ENCODE measurements around the gene TENT5C. TPM values are rescaled to one million over a fixed set of nuclear protein-coding genes. Genes with fewer than 3 reads are reported as not detected.
"Not testable (repeated sequence)": the region's sequence is repeated elsewhere in the genome, so short reads cannot be mapped to it uniquely, and the experiment has no call there.

Gene TENT5C
- total RNA-seq = 42.5 TPM

DNA sequence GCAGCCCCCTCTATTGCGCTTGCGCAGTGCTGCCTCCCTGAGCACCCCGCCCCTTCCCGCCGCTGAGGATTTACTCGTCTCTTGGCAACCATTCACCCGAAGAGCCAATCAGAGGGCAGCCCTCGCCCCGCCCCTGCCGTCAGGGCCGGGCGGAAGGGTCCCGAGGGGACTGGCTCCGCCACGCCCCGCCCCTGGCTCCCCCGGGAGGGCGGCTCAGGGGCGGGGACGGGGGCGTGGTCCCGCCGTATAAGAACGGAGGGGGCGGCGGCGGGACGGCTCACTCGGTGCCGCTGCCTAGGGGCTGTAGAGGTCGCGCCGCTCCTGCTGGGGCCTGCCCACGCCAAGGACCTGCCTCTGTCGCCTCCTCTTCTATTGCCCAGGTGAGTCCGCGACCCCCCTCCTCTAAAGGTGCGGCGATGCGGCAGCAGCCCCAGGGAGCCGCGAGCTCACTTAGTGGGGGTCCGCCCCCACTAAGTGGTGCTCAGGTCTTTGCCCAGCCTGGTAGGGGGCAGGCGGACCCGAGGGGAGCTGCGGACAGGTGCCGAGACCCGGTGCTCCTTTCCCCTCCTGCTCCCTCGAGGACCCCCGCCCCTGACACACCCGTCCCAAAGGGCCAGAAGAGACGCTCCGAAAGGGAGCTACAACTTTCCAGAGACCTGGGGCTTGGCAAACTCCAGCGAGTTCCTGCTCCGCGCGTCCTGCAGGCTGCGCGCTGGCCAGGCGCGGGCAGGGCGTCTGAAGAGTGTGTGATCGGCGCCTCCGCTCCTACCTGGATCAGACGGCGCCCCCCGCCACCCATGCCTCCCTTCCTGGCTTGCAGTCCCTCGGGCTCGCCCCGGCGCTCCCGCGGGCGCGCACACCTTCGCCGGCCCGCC lies at the start of gene TENT5C:
TSS of gene TENT5C (plus strand) at position 275 of the 875 bp plus-strand sequence. CDS start 16,821 bp downstream, outside the sequence.
- peak; percentile 96 for DNase-seq

DNA sequence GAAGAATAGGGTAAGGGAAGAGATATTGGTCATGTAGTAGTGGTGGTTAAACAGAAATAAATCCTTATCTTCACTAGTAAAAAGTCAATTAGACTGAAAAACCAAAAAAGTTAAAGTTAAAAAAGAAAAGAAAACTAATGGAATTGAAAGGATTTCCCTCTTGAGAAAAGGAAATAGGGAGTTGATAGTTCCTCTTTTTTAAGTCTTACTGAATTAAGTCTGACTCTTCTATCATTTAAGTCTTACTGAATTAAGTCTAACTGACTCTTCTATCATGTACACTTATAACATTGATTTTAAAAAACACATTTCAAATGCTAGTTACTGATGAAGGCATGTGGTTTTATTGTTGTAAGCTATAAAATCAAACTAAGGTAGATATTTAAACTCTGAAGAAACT lies 49.5 kb upstream of the TENT5C start:
- no peak for DNase-seq

- no peak for DNase-seq
Measured at GRCh38 chr1:117556976-117557375, 48.9 kb upstream of the TENT5C start.

DNA sequence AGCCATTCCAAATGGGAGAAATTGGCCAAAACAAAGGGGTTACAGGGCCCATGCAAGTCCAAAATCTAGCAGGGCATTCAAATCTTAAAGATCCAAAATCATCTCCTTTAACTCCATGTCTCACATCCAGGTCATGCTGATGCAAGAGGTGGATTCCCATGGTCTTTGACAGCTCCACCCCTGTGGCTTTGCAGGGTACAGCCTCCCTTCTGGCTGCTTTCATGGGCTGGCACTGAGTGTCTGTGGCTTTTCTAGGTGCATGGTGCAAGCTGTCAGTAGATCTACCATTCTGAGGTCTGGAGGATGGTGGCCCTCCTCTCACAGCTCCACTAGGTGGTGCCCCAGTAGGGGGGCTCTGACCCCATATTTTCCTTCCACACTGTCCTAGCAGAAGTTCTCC lies 47.4 kb upstream of the TENT5C start:
- DNase-seq = not testable (repeated sequence)

DNA sequence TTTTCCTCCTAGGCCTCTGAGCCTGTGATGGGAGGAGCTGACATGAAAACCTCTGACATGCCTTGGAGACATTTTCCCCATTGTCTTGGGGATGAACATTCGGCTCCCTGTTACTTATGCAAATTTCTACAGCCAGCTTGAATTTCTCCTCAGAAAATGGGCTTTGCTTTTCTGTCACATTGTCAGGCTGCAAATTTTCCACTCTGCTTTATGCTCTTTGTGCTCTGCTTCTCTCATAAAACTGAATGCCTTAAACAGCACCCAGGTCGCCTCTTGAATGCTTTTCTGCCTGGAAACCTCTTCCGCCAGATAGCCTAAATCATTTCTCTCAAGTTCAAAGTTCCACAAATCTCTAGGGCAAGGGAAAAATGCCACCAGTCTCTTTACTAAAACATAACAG lies 46.7 kb upstream of the TENT5C start:
- no peak for DNase-seq

GRCh38 chr1:117559985-117560384 lies 45.9 kb upstream of the TENT5C start:
- no peak for DNase-seq

DNA sequence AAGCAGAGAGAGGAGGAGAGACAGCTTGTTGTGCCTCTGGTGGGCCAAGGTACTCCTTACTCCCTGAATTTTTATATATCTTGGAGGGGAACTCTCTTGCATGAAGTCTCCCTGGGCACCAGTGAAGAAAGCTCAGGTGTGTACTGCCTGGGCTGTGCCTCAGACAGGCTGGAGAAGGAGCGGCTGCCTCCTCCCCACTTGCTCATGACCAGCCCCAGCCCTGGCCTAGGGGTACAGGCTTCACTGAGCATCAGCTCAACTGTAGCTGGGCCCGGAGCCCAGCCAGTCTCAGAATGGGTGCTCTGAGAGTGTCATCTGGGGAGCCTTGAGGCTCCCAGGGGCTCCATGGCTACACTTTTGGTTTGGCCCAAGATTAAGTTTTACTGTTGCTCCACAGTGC lies 44.8 kb upstream of the TENT5C start:
- DNase-seq = no peak

DNA sequence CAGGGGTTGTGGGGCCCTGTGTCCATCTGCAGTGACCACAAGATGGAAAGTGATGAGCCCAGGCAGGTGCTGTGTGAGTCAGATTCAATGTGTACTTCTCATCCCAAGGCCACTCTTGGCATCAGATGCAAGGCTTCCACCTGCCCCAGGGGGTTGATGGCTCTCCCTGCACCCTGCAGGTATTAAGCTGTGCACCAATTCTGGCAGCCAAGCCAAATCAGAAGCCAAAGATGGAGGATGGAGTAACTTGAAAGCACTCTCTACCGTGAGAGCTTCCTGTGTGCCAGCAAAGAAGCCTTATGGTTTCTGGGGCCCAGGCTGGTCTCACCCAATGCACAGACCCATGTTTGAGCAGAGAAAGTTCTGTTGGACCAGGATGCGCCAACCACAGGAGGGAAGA lies 44.3 kb upstream of the TENT5C start:
- DNase-seq = no peak

DNA sequence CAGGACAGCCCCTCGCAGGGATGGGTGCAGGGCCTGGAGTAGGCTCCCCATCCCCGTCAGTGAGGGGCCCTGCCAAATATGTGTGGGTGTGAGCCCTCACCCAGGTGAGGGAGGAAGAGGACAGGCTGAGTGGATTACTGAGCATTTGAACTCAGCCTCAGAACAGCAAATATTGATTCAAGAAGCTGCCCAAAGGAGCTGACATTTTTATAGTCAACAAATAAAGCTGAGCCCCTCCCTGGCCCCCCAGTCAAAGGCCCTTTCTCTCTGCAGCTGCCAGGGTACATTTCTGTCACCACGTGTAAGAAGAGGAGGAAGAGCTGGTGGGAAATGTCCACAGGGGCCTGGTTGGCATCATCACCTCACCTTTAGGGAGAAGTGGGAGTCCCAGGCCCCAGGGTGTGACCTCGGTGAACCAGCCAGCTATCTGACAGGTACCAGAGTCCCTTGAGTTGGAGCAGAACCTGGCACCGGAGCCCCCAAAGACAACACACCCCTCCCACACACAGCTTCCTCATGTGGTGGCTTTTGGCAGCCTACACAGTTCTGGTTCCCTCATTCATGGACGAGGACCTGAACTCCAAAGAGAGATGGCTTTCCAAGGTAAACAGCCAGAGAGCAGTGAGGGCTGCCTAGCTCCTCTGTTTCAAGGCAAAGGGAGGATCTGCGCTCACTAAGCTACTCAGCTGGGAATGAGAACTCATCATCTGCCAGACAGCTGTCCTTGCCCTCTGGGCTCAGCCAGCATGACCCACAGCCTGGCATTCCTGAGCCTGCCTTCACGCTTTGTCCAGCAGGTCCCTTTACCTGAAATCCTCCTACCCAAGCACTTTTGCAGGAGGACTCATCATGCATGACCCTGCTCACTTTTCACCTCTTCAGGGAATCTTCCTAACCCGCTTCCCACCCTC lies 43.0 kb upstream of the TENT5C start:
- no peak for DNase-seq

DNA sequence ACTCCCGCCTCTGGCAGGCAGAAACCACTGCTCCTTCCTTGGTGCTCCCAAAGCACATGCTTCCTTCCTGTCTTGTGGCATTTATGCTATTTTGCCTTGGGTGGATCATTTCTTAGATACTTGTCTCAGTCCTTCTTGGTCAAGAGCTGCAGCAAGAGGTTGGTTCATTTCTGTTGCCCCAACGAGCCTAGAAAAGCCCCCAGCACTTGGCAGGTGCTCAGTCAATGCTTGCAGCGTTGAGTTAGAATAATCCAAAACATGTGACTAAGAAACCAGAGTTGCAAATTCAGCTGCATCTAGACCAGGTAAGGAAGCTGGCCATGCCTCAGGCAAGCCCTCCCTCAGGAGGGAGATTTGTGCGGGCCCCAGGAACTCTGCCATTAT lies 42.4 kb upstream of the TENT5C start:
- no peak for DNase-seq

GRCh38 chr1:117564227-117565075 lies 41.4 kb upstream of the TENT5C start:
- no peak for DNase-seq

DNA sequence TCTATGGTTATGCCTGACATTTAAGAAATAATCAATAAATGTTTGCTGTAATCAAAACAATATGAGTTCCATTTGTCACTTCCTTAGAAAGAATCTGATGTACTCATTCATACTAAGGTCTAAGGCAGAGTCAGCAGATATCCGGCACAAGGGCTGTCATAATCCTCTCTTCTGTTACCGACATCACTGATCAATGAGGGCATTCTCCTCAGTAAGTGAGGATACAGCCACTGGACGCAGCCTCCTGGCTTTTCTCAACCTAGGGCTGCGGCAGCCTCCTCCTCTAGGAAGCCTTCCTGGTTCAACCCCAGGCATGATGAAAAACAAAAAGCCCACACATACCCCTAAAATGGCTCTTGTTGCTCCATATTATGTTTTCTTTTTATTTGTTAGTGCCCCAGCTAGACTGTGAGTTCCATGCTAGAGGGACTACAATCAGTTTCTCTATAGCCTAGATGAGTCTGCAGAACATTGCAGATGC lies 40.7 kb upstream of the TENT5C start:
- DNase-seq = peak; percentile 9

- DNase-seq = no peak
Measured at GRCh38 chr1:117565745-117566455, 39.9 kb upstream of the TENT5C start.

GRCh38 chr1:117566556-117566955 lies 39.3 kb upstream of the TENT5C start:
- DNase-seq = no peak

- DNase-seq = no peak
Measured at GRCh38 chr1:117567435-117567834, 38.4 kb upstream of the TENT5C start.

- DNase-seq = no peak
Measured at GRCh38 chr1:117567976-117568375, 37.9 kb upstream of the TENT5C start.

- no peak for DNase-seq
Measured at GRCh38 chr1:117568999-117569398, 36.8 kb upstream of the TENT5C start.

DNA sequence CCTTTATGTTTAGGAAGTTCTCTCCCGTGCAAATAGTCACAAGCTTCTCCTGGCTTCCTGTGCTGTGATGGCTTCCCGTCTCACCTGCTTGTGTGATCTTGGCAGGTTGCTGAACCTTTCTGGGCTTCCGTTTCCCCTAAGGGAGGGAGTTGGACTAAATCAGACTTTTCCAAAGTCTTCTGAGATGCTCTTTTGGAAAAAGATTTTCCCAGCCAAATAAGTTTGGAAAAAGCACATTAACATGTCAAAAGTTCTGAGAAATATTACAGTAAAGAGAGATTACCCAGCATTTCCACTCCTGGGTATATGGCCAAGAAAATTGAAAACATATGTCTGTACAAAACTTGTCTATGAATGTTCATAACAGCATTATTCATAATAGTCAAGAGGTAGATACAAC lies 36.0 kb upstream of the TENT5C start:
- DNase-seq = peak; percentile 77

DNA sequence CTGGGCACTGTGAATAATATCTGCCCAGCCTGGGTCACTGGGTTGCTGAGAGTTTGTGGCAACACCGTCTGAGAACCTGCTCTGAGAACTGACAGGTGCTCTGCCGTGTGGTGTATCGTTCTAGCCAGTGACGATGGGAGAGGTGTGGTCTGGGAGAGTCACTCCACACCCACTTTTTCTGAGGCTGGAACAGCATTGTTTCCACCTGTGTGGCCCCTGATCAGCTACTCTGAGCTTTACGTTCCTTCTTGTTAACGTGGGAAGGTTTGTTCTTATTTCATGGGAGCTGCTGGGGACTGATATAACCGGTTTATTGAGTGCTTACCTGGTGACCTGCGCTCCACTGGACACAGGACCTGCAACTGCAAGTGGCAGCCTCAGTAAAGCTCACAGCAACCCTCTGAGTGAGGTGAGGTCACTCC lies 34.8 kb upstream of the TENT5C start:
- no peak for DNase-seq

- DNase-seq = no peak
Measured at GRCh38 chr1:117571496-117571895, 34.4 kb upstream of the TENT5C start.

DNA sequence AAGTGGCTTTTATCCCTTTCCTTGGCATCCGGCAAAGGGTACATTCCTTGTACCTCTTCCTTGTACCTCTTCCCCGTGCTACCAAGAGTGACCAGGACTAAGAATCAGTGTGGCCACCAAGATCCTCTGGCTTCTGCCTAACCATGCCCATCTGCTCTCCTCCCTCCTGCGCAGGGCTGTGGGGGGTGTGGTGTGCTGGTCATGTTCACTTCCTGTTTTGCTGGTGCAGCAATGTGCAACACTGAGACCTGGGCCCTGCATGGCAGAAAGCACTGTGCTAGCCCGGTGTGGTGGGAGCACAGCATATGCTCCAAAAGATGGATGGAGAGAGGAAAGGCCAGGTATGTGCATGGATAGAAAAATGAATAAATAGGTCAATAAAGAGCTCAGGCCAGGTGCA lies 33.3 kb upstream of the TENT5C start:
- no peak for DNase-seq

Measured in skin of body (tissue), 2 donors.